HepG2 (cell line): Measurements from ENCODE around the gene SIK3. TPM values are rescaled to one million over a fixed set of nuclear protein-coding genes. Genes with fewer than 3 reads are reported as not detected.
A peak's percentile ranks its signal among the peaks of the same experiment; 100 is the strongest.

Experiments
- ATF1 ChIP-seq: IDR thresholded peaks from 2 replicates; pipeline ENCODE4 v1.6.1; 2016; ENCODE audit warnings: mild to moderate bottlenecking, control low read depth
- ERF ChIP-seq: IDR thresholded peaks from 2 replicates; pipeline ENCODE4 v1.6.1; 2018; ENCODE audit warnings: missing biosample characterization, missing genetic modification reagents
- FOXJ3 ChIP-seq: sonication (generic); formaldehyde crosslinking; IDR thresholded peaks from 2 replicates; pipeline ENCODE4 v1.4.0; 2020; ENCODE audit warnings: missing genetic modification reagents, mild to moderate bottlenecking, borderline replicate concordance
- FOXO1 ChIP-seq: sonication (generic); formaldehyde crosslinking; IDR thresholded peaks from 2 replicates; pipeline ENCODE4 v1.4.0; 2020; ENCODE audit warnings: missing genetic modification reagents
- HDAC1 ChIP-seq: sonication (generic); formaldehyde crosslinking; IDR thresholded peaks from 2 replicates; pipeline ENCODE4 v1.5.1; 2020; ENCODE audit warnings: mild to moderate bottlenecking, missing genetic modification reagents
- JARID2 ChIP-seq: sonication (generic); formaldehyde crosslinking; IDR thresholded peaks from 2 replicates; pipeline ENCODE4 v1.8.1; 2023; ENCODE audit warnings: missing genetic modification reagents, inconsistent platforms; ENCODE audit not compliant: insufficient replicate concordance
- MLLT10 ChIP-seq: sonication (generic); formaldehyde crosslinking; IDR thresholded peaks from 2 replicates; pipeline ENCODE4 v1.4.0; 2020; ENCODE audit warnings: missing genetic modification reagents
- PAF1 ChIP-seq: IDR thresholded peaks from 2 replicates; pipeline ENCODE4 v1.6.1; 2016; ENCODE audit warnings: missing genetic modification reagents, missing compliant biosample characterization
- PHF8 ChIP-seq: sonication (generic); formaldehyde crosslinking; IDR thresholded peaks from 2 replicates; pipeline ENCODE4 v1.5.0; 2020; ENCODE audit warnings: missing genetic modification reagents
- SATB2 ChIP-seq: sonication (generic); formaldehyde crosslinking; IDR thresholded peaks from 2 replicates; pipeline ENCODE4 v1.5.0; 2020; ENCODE audit warnings: missing genetic modification reagents
- TP53 ChIP-seq: sonication (generic); formaldehyde crosslinking; conservative IDR thresholded peaks from 2 replicates; pipeline ENCODE4 v1.4.0; 2020; ENCODE audit warnings: missing genetic modification reagents
- ZNF180 ChIP-seq: sonication (generic); formaldehyde crosslinking; IDR thresholded peaks from 2 replicates; pipeline ENCODE4 v1.4.0; 2020; ENCODE audit warnings: low read depth, missing genetic modification reagents, borderline replicate concordance
- ZNF484 ChIP-seq: sonication (generic); formaldehyde crosslinking; IDR thresholded peaks from 2 replicates; pipeline ENCODE4 v1.5.1; 2020; ENCODE audit warnings: mild to moderate bottlenecking, low read depth, missing genetic modification reagents, borderline replicate concordance
- ZNF605 ChIP-seq: sonication (generic); formaldehyde crosslinking; IDR thresholded peaks from 2 replicates; pipeline ENCODE4 v1.8.0; 2022; ENCODE audit warnings: mild to moderate bottlenecking, missing genetic modification reagents
- polyA plus RNA-seq, 8 experiments: library from polyadenylated mRNA; depleted of rRNA in 3 of 8; stranded (reverse) in 7 of 8; unstranded in 1 of 8; fragments of >200 nt; fragmentation: Illumina TruSeq in 4 of 8; extraction: Trizol in 4 of 8; gene quantifications; 2 replicates each; pipeline versions ENCODE4 v1.2.1 to v1.2.3, GENCODE V29; 2011 to 2016; ENCODE audit warnings: low read depth in 4 of 8, missing spikeins in 1 of 8, mixed read lengths in 1 of 8; ENCODE audit not compliant: insufficient read depth in 1 of 8
- total RNA-seq, 5 experiments: library from RNA; depleted of rRNA; stranded (reverse); fragments of >200 nt; fragmentation: Illumina TruSeq; extraction: Trizol; gene quantifications; 2 replicates each; pipeline ENCODE4 v1.2.3, GENCODE V29; 2016; ENCODE audit warnings: low read depth in 1 of 5
- TF ChIP-seq, protein P1 (sequence below), 2 experiments: sonication (generic) in 1 of 2; formaldehyde crosslinking in 1 of 2; IDR thresholded peaks; 2 replicates each; pipeline versions ENCODE4 v1.6.1 to v1.9.0; 2014 to 2022; ENCODE audit warnings: antibody characterized with exemption in 1 of 2, borderline replicate concordance in 1 of 2, inconsistent platforms in 1 of 2, low read depth in 1 of 2, missing genetic modification reagents in 1 of 2
- TF ChIP-seq, protein P2 (sequence below): sonication (generic); formaldehyde crosslinking; IDR thresholded peaks from 2 replicates; pipeline ENCODE4 v1.4.0; 2020; ENCODE audit warnings: missing genetic modification reagents
- TF ChIP-seq, protein P3 (sequence below): sonication (generic); formaldehyde crosslinking; IDR thresholded peaks from 2 replicates; pipeline ENCODE4 v1.4.0; 2020; ENCODE audit warnings: low read depth, missing genetic modification reagents

Gene SIK3
- total and polyA plus RNA-seq, 2 of the 13 experiments (the other 11 are each of a cell fraction or from before 2014, with no cell fraction given): 5.7 to 9.8 TPM

- peak; percentile 88; the same call in 1 of the 2 replicates for TF ChIP-seq SATB2 (CRISPR knock-in tag)
- no peak for TF ChIP-seq TP53
- TF ChIP-seq PHF8 (CRISPR knock-in tag): peak; percentile 83
- TF ChIP-seq, protein P1, sequence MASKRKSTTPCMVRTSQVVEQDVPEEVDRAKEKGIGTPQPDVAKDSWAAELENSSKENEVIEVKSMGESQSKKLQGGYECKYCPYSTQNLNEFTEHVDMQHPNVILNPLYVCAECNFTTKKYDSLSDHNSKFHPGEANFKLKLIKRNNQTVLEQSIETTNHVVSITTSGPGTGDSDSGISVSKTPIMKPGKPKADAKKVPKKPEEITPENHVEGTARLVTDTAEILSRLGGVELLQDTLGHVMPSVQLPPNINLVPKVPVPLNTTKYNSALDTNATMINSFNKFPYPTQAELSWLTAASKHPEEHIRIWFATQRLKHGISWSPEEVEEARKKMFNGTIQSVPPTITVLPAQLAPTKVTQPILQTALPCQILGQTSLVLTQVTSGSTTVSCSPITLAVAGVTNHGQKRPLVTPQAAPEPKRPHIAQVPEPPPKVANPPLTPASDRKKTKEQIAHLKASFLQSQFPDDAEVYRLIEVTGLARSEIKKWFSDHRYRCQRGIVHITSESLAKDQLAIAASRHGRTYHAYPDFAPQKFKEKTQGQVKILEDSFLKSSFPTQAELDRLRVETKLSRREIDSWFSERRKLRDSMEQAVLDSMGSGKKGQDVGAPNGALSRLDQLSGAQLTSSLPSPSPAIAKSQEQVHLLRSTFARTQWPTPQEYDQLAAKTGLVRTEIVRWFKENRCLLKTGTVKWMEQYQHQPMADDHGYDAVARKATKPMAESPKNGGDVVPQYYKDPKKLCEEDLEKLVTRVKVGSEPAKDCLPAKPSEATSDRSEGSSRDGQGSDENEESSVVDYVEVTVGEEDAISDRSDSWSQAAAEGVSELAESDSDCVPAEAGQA (IDR thresholded peaks at IDR 0.05; ENCODE audit: low read depth): no peak; the same call in 1 of the 2 replicates
- TF ChIP-seq, protein P1 (CRISPR knock-in tag; IDR thresholded peaks at IDR 0.05; ENCODE audit: borderline replicate concordance): peak; percentile 25; the same call in 1 of the 2 replicates
- peak; percentile 75 for TF ChIP-seq FOXJ3 (CRISPR knock-in tag)
- TF ChIP-seq ATF1 (CRISPR knock-in tag): no peak
- TF ChIP-seq FOXO1 (CRISPR knock-in tag): peak; percentile 88
- peak; percentile 68; the same call in 1 of the 2 replicates for TF ChIP-seq ZNF605 (CRISPR knock-in tag)
- TF ChIP-seq JARID2 (CRISPR knock-in tag): no peak
- TF ChIP-seq HDAC1 (CRISPR knock-in tag): peak; percentile 90
- TF ChIP-seq, protein P2, sequence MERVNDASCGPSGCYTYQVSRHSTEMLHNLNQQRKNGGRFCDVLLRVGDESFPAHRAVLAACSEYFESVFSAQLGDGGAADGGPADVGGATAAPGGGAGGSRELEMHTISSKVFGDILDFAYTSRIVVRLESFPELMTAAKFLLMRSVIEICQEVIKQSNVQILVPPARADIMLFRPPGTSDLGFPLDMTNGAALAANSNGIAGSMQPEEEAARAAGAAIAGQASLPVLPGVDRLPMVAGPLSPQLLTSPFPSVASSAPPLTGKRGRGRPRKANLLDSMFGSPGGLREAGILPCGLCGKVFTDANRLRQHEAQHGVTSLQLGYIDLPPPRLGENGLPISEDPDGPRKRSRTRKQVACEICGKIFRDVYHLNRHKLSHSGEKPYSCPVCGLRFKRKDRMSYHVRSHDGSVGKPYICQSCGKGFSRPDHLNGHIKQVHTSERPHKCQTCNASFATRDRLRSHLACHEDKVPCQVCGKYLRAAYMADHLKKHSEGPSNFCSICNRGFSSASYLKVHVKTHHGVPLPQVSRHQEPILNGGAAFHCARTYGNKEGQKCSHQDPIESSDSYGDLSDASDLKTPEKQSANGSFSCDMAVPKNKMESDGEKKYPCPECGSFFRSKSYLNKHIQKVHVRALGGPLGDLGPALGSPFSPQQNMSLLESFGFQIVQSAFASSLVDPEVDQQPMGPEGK: peak; percentile 100
- TF ChIP-seq PAF1: peak; percentile 67; the same call in 1 of the 2 replicates
- TF ChIP-seq MLLT10 (CRISPR knock-in tag): peak; percentile 94
- TF ChIP-seq, protein P3, sequence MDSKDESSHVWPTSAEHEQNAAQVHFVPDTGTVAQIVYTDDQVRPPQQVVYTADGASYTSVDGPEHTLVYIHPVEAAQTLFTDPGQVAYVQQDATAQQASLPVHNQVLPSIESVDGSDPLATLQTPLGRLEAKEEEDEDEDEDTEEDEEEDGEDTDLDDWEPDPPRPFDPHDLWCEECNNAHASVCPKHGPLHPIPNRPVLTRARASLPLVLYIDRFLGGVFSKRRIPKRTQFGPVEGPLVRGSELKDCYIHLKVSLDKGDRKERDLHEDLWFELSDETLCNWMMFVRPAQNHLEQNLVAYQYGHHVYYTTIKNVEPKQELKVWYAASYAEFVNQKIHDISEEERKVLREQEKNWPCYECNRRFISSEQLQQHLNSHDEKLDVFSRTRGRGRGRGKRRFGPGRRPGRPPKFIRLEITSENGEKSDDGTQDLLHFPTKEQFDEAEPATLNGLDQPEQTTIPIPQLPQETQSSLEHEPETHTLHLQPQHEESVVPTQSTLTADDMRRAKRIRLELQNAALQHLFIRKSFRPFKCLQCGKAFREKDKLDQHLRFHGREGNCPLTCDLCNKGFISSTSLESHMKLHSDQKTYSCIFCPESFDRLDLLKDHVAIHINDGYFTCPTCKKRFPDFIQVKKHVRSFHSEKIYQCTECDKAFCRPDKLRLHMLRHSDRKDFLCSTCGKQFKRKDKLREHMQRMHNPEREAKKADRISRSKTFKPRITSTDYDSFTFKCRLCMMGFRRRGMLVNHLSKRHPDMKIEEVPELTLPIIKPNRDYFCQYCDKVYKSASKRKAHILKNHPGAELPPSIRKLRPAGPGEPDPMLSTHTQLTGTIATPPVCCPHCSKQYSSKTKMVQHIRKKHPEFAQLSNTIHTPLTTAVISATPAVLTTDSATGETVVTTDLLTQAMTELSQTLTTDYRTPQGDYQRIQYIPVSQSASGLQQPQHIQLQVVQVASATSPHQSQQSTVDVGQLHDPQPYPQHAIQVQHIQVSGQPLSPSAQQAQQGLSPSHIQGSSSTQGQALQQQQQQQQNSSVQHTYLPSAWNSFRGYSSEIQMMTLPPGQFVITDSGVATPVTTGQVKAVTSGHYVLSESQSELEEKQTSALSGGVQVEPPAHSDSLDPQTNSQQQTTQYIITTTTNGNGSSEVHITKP (CRISPR knock-in tag): peak; percentile 75; the same call in 1 of the 2 replicates
- peak; percentile 82 for TF ChIP-seq ERF (CRISPR knock-in tag)
- TF ChIP-seq ZNF484 (CRISPR knock-in tag): 0 out of 2 replicates have a peak, but pooled peaks have one; percentile 84
- TF ChIP-seq ZNF180: no peak
These were observed 260.8 kb downstream of the SIK3 start, which contains the start of gene APOA1 (continued) for GRCh38 chr11:116837231-116838091.
